Neural cell (in vitro differentiated cells): ENCODE measurements around the gene PPP1R27. TPM values are rescaled to one million over a fixed set of nuclear protein-coding genes. Genes with fewer than 3 reads are reported as not detected.

Source experiments
- H2AFZ ChIP-seq: fragments of 200-600, 300-800 bp; sonication (generic), shearing (Covaris generic); 2 replicates; pipeline ENCODE4 v1.6.0; 2014; ENCODE audit warnings: low read depth, mild to moderate bottlenecking, antibody characterized with exemption, low read length, moderate library complexity
- H3F3A ChIP-seq: fragments of 200-600 bp; shearing (Covaris generic); 2 replicates; pipeline ENCODE4 v1.6.1; 2016; ENCODE audit warnings: mild to moderate bottlenecking, moderate library complexity, mixed read lengths, antibody characterized with exemption, low read length; ENCODE audit not compliant: insufficient read depth, poor library complexity, severe bottlenecking
- H3K27ac ChIP-seq: fragments of 200-600, 300-800 bp; sonication (generic), shearing (Covaris generic); 2 replicates; pipeline ENCODE4 v1.5.1; 2014; ENCODE audit warnings: mild to moderate bottlenecking, low read length, moderate library complexity
- H3K27me3 ChIP-seq: fragments of 300-800, 200-600 bp; sonication (generic), shearing (Covaris generic); 2 replicates; pipeline ENCODE4 v1.6.0; 2014; ENCODE audit warnings: mild to moderate bottlenecking, low read depth, low read length, moderate library complexity; ENCODE audit not compliant: insufficient read depth
- H3K36me3 ChIP-seq: fragments of 300-800, 200-600 bp; sonication (generic), shearing (Covaris generic); 2 replicates; pipeline ENCODE4 v1.5.1; 2014; ENCODE audit warnings: mild to moderate bottlenecking, antibody characterized with exemption, low read length, moderate library complexity; ENCODE audit not compliant: insufficient read depth
- H3K4me2 ChIP-seq: fragments of 300-800, 200-600 bp; sonication (generic), shearing (Covaris generic); 2 replicates; pipeline ENCODE4 v1.6.0; 2014; ENCODE audit warnings: mild to moderate bottlenecking, low read length
- H3K4me3 ChIP-seq: fragments of 300-800, 200-600 bp; sonication (generic), shearing (Covaris generic); 2 replicates; pipeline ENCODE4 v1.5.1; 2014; ENCODE audit warnings: mild to moderate bottlenecking, low read length, moderate library complexity
- H3K79me2 ChIP-seq: fragments of 200-600 bp; shearing (Covaris generic); replicated peaks from 2 replicates; pipeline ENCODE4 v1.6.0; 2014; ENCODE audit warnings: mild to moderate bottlenecking, low read length, moderate library complexity; ENCODE audit not compliant: insufficient read depth
- H3K9ac ChIP-seq: fragments of 300-800, 200-600 bp; sonication (generic), shearing (Covaris generic); 2 replicates; pipeline ENCODE4 v1.6.1; 2016; ENCODE audit warnings: mild to moderate bottlenecking, low read length, mixed read lengths
- H3K9me2 ChIP-seq: fragments of 200-600 bp; shearing (Covaris generic); 2 replicates; pipeline ENCODE4 v1.6.1; 2016; ENCODE audit warnings: mild to moderate bottlenecking, low read length, mixed read lengths; ENCODE audit not compliant: insufficient read depth
- H3K9me3 ChIP-seq: fragments of 200-600, 300-800 bp; sonication (generic), shearing (Covaris generic); 2 replicates; pipeline ENCODE4 v1.6.1; 2016; ENCODE audit warnings: mild to moderate bottlenecking, mixed run types, low read length, moderate library complexity, mixed read lengths
- H4K20me1 ChIP-seq: fragments of 200-600 bp; shearing (Covaris generic); 2 replicates; pipeline ENCODE4 v1.6.1; 2016; ENCODE audit warnings: mild to moderate bottlenecking, mixed run types; ENCODE audit not compliant: insufficient read depth
- CTCF ChIP-seq: fragments of 450-650 bp; IDR thresholded peaks from 2 replicates; pipeline ENCODE4 v1.5.1; 2014; ENCODE audit warnings: antibody characterized with exemption, mild to moderate bottlenecking, moderate library complexity; ENCODE audit not compliant: poor library complexity, severe bottlenecking
- EP300 ChIP-seq: fragments of 450-650 bp; conservative IDR thresholded peaks from 2 replicates; pipeline ENCODE4 v1.6.1; 2014; ENCODE audit warnings: antibody characterized with exemption, mild to moderate bottlenecking, moderate library complexity; ENCODE audit not compliant: poor library complexity, severe bottlenecking
- EZH2 ChIP-seq: fragments of 200-600, 300-800 bp; shearing (Covaris generic), sonication (generic); IDR thresholded peaks from 2 replicates; pipeline ENCODE4 v1.6.1; 2014; ENCODE audit warnings: antibody characterized with exemption, low read length, borderline replicate concordance, mild to moderate bottlenecking; ENCODE audit not compliant: insufficient read depth, poor library complexity, severe bottlenecking
- MXI1 ChIP-seq: fragments of 450-650 bp; conservative IDR thresholded peaks from 2 replicates; pipeline ENCODE4 v1.6.1; 2014; ENCODE audit warnings: antibody characterized with exemption, mild to moderate bottlenecking; ENCODE audit not compliant: poor library complexity, severe bottlenecking
- POLR2AphosphoS5 ChIP-seq: IDR thresholded peaks from 2 replicates; pipeline ENCODE4 v1.6.1; 2012
- RAD21 ChIP-seq: fragments of 450-650 bp; conservative IDR thresholded peaks from 2 replicates; pipeline ENCODE4 v1.6.1; 2014; ENCODE audit warnings: antibody characterized with exemption, mild to moderate bottlenecking, moderate library complexity
- REST ChIP-seq: IDR thresholded peaks from 2 replicates; pipeline ENCODE4 v1.6.1; 2012; ENCODE audit warnings: borderline replicate concordance
- SMC3 ChIP-seq: fragments of 450-650 bp; conservative IDR thresholded peaks from 2 replicates; pipeline ENCODE4 v1.6.1; 2014; ENCODE audit warnings: antibody characterized with exemption, mild to moderate bottlenecking, moderate library complexity; ENCODE audit not compliant: poor library complexity
- TAF1 ChIP-seq: IDR thresholded peaks from 2 replicates; pipeline ENCODE4 v1.6.1; 2012; ENCODE audit warnings: low read depth
- polyA plus RNA-seq: library from polyadenylated mRNA; depleted of rRNA; stranded (reverse); fragments of >200 nt; gene quantifications from 2 replicates; pipeline ENCODE4 v1.2.3, GENCODE V29; 2014

The PPP1R27 gene
- polyA plus RNA-seq, 1 donor from 2014 or later: not detected

- Histone ChIP-seq H3K9me2 (no peaks in the 10 kb centered on the region), H3K9me3 (no peaks in the 10 kb centered on the region), H4K20me1 (no peaks in the 10 kb centered on the region), H2AFZ (peak overlapping the region; percentile 74), H3F3A (no peaks in the 10 kb centered on the region), H3K9ac (peak overlapping the region; percentile 83), H3K27me3 (no peaks in the 10 kb centered on the region), H3K27ac (peak overlapping the region; percentile 86), H3K4me2 (peak overlapping the region; percentile 78), H3K36me3 (no peaks in the 10 kb centered on the region), H3K79me2 (peaks cover 33% of the 10 kb centered on the region), H3K4me3 (peak overlapping the region; percentile 94)
- TF ChIP-seq RAD21 (no peak), EP300 (no peak), REST (peak; percentile 77), EZH2 (no peak), SMC3 (no peak), MXI1 (peak; percentile 96), CTCF (peak; percentile 61), POLR2AphosphoS5 (peak; percentile 98), TAF1 (peak; percentile 37)
Measured at GRCh38 chr17:81860756-81861568, 26.1 kb upstream of the PPP1R27 start.

GRCh38 chr17:81859906-81860755, 25.3 kb upstream of the PPP1R27 start, which contains the start of gene P4HB:
TSS of gene P4HB (minus strand) at chr17:81860535. CDS start at chr17:81860471, 64 bp downstream.
- H4K20me1 ChIP-seq: no peaks in the 10 kb centered on the region
- peaks cover 33% of the 10 kb centered on the region for H3K79me2 ChIP-seq
- H2AFZ ChIP-seq: peak within 1 kb of the TSS; percentile 74
- no peaks in the 10 kb centered on the region for H3K9me3 ChIP-seq
- H3F3A ChIP-seq: no peaks in the 10 kb centered on the region
- peak within 1 kb of the TSS; percentile 95 for H3K4me2 ChIP-seq
- H3K4me3 ChIP-seq: peak within 1 kb of the TSS; percentile 94
- H3K9me2 ChIP-seq: no peaks in the 10 kb centered on the region
- no peaks in the 10 kb centered on the region for H3K36me3 ChIP-seq
- H3K9ac ChIP-seq: peak within 1 kb of the TSS; percentile 83
- peak within 1 kb of the TSS; percentile 86 for H3K27ac ChIP-seq
- H3K27me3 ChIP-seq: no peaks in the 10 kb centered on the region
- TF ChIP-seq TAF1: peak; percentile 14
- no peak for TF ChIP-seq EP300
- peak; percentile 24 for TF ChIP-seq REST
- TF ChIP-seq RAD21: peak; percentile 33
- TF ChIP-seq SMC3: peak; percentile 38
- TF ChIP-seq POLR2AphosphoS5: peak; percentile 67
- TF ChIP-seq MXI1: no peak
- TF ChIP-seq EZH2: no peak
- no peak for TF ChIP-seq CTCF
